ENCODE data around the gene CDK11A.
"Not testable (repeated sequence)": the region's sequence is repeated elsewhere in the genome, so short reads cannot be mapped to it uniquely, and the experiment has no call there.

The CDK11A gene

GRCh38 chr1:1726088-1726487 lies 1.9 kb upstream of the CDK11A start:
- in situ Hi-C loops (cut with MboI; ENCODE audit: low sequenced_read_pairs), result not testable (repeated sequence)

GRCh38 chr1:1721201-1721600 lies 3.0 kb downstream of the CDK11A start:
- in situ Hi-C loops (cut with MboI; ENCODE audit: low sequenced_read_pairs), result no loop called here

GRCh38 chr1:1715109-1715883 lies 8.9 kb downstream of the CDK11A start:
- in situ Hi-C loops (cut with MboI; ENCODE audit: low sequenced_read_pairs), result not testable (repeated sequence)

- in situ Hi-C loops (cut with MboI; ENCODE audit: low sequenced_read_pairs), result not testable (repeated sequence)
Observed at GRCh38 chr1:1707897-1708296, 16.3 kb downstream of the CDK11A start.

- in situ Hi-C loops (cut with MboI; ENCODE audit: low sequenced_read_pairs), result not testable (repeated sequence)
Observed at GRCh38 chr1:1707241-1707640, 16.9 kb downstream of the CDK11A start.

- in situ Hi-C loops (cut with MboI; ENCODE audit: low sequenced_read_pairs), result not testable (repeated sequence)
Observed at GRCh38 chr1:1705623-1706022, 18.5 kb downstream of the CDK11A start.

- in situ Hi-C loops (cut with MboI; ENCODE audit: low sequenced_read_pairs), result not testable (repeated sequence)
Observed at GRCh38 chr1:1704284-1704957, 19.7 kb downstream of the CDK11A start.

- in situ Hi-C loops (cut with MboI; ENCODE audit: low sequenced_read_pairs), result no loop called here
Observed at GRCh38 chr1:1703796-1704195, 20.4 kb downstream of the CDK11A start.

- in situ Hi-C loops (cut with MboI; ENCODE audit: low sequenced_read_pairs), result not testable (repeated sequence)
Observed at GRCh38 chr1:1702506-1702905, 21.7 kb downstream of the CDK11A start.

GRCh38 chr1:1700557-1700956 lies 23.6 kb downstream of the CDK11A start:
- in situ Hi-C loops (cut with MboI; ENCODE audit: low sequenced_read_pairs), result not testable (repeated sequence)

- in situ Hi-C loops (cut with MboI; ENCODE audit: low sequenced_read_pairs), result not testable (repeated sequence)
Observed at GRCh38 chr1:1700067-1700466, 24.1 kb downstream of the CDK11A start.

GRCh38 chr1:1699061-1699460 lies 25.1 kb downstream of the CDK11A start:
- in situ Hi-C loops (cut with MboI; ENCODE audit: low sequenced_read_pairs), result not testable (repeated sequence)

GRCh38 chr1:1697358-1698183 lies 26.6 kb downstream of the CDK11A start:
- in situ Hi-C loops (cut with MboI; ENCODE audit: low sequenced_read_pairs), result not testable (repeated sequence)

GRCh38 chr1:1696431-1697357 lies 27.5 kb downstream of the CDK11A start:
- in situ Hi-C loops (cut with MboI; ENCODE audit: low sequenced_read_pairs), result not testable (repeated sequence)

GRCh38 chr1:1692714-1693647 lies 31.2 kb downstream of the CDK11A start, which contains the start of gene SLC35E2B:
Gene SLC35E2B, minus strand, starts transcription at chr1:1692795. Its CDS starts 16,096 bp downstream, at chr1:1676699.
- in situ Hi-C loops (cut with MboI; ENCODE audit: low sequenced_read_pairs), result not testable (repeated sequence)

GRCh38 chr1:1692324-1692713 lies 31.8 kb downstream of the CDK11A start:
- in situ Hi-C loops (cut with MboI; ENCODE audit: low sequenced_read_pairs), result not testable (repeated sequence)

GRCh38 chr1:1691443-1691842 lies 32.7 kb downstream of the CDK11A start:
- in situ Hi-C loops (cut with MboI; ENCODE audit: low sequenced_read_pairs), result not testable (repeated sequence)

GRCh38 chr1:1689526-1689925 lies 34.6 kb downstream of the CDK11A start:
- in situ Hi-C loops (cut with MboI; ENCODE audit: low sequenced_read_pairs), result not testable (repeated sequence)

GRCh38 chr1:1687846-1688245 lies 36.3 kb downstream of the CDK11A start:
- in situ Hi-C loops (cut with MboI; ENCODE audit: low sequenced_read_pairs), result no loop called here

Data from HL-60/S4 treated with retinoic acid at 250 ng/mL for 4 days and 3 days (cell line).